Upper lobe of left lung (tissue), 4 donors: ENCODE results near the gene N4BP2L2.

Source experiments
- CTCF ChIP-seq, 6 experiments: fragments of 450-650 bp in 4 of 6; fragments of 200-600 bp in 2 of 6; sonication (generic) in 2 of 6; IDR thresholded peaks; one replicate each; pipeline ENCODE4 v1.5.1; 2016 to 2019; ENCODE audit warnings: antibody characterized with exemption in 6 of 6
- POLR2A ChIP-seq, 4 donors: fragments of 450-650 bp; IDR thresholded peaks; one replicate each; pipeline ENCODE4 v1.5.1; 2016 to 2017; ENCODE audit warnings: antibody characterized with exemption in 4 of 4, mild to moderate bottlenecking in 2 of 4
- POLR2AphosphoS5 ChIP-seq, 2 donors: sonication (generic); formaldehyde crosslinking; IDR thresholded peaks; one replicate each; pipeline ENCODE4 v1.5.1; 2017; ENCODE audit warnings: antibody characterized with exemption in 2 of 2

- TF ChIP-seq CTCF (IDR thresholded peaks at IDR 0.05), result no peak
- TF ChIP-seq POLR2A (IDR thresholded peaks at IDR 0.05), result no peak
- no peak for TF ChIP-seq POLR2AphosphoS5 (IDR thresholded peaks at IDR 0.05)
Measured at GRCh38 chr13:32446220-32446619, 92.4 kb downstream of the N4BP2L2 start.
